MM.1S (cell line): ENCODE data around the gene STMN3.

Source experiments
- DNase-seq: peaks from one replicate; pipeline ENCODE4 v3.0.0-alpha.2; 2015
- H2AFZ ChIP-seq: fragments of 300-600 bp; sonication (generic); 2 replicates; pipeline ENCODE4 v1.6.0; 2016; ENCODE audit warnings: antibody characterized with exemption, low read length
- H3F3A ChIP-seq: fragments of 300-600 bp; sonication (generic); 2 replicates; pipeline ENCODE4 v1.6.1; 2016; ENCODE audit warnings: mild to moderate bottlenecking, antibody characterized with exemption, low read length, moderate library complexity, mixed read lengths; ENCODE audit not compliant: insufficient read depth
- H3K27ac ChIP-seq: fragments of 300-600 bp; sonication (generic); 2 replicates; pipeline ENCODE4 v1.5.1; 2016; ENCODE audit warnings: mild to moderate bottlenecking, low read length
- H3K27me3 ChIP-seq: fragments of 300-600 bp; sonication (generic); replicated peaks from 2 replicates; pipeline ENCODE4 v1.6.0; 2016; ENCODE audit warnings: low read length; ENCODE audit not compliant: insufficient read depth
- H3K36me3 ChIP-seq: fragments of 300-600 bp; sonication (generic); replicated peaks from 2 replicates; pipeline ENCODE4 v1.6.1; 2016; ENCODE audit warnings: mild to moderate bottlenecking, low read length, mixed read lengths; ENCODE audit not compliant: insufficient read depth
- H3K4me1 ChIP-seq: fragments of 300-600 bp; sonication (generic); 2 replicates; pipeline ENCODE4 v1.6.1; 2016; ENCODE audit warnings: low read length, mixed read lengths
- H3K4me2 ChIP-seq: fragments of 300-600 bp; sonication (generic); 2 replicates; pipeline ENCODE4 v1.6.0; 2016; ENCODE audit warnings: low read depth, low read length
- H3K4me3 ChIP-seq: fragments of 300-600 bp; sonication (generic); 2 replicates; pipeline ENCODE4 v1.5.1; 2016; ENCODE audit warnings: low read length, mixed read lengths
- H3K79me2 ChIP-seq: fragments of 300-600 bp; sonication (generic); 2 replicates; pipeline ENCODE4 v1.6.1; 2016; ENCODE audit warnings: mixed run types, low read length, mixed read lengths
- H3K9ac ChIP-seq: fragments of 300-600 bp; sonication (generic); 2 replicates; pipeline ENCODE4 v1.6.1; 2016; ENCODE audit warnings: low read length, mixed read lengths
- H3K9me2 ChIP-seq: fragments of 300-600 bp; sonication (generic); replicated peaks from 2 replicates; pipeline ENCODE4 v1.6.1; 2016; ENCODE audit warnings: mild to moderate bottlenecking, low read length, mixed read lengths; ENCODE audit not compliant: insufficient read depth
- H3K9me3 ChIP-seq: fragments of 300-600 bp; sonication (generic); replicated peaks from 2 replicates; pipeline ENCODE4 v1.6.1; 2016; ENCODE audit warnings: mild to moderate bottlenecking, low read length, mixed read lengths; ENCODE audit not compliant: insufficient read depth
- H4K20me1 ChIP-seq: fragments of 300-600 bp; sonication (generic); 2 replicates; pipeline ENCODE4 v1.6.1; 2016; ENCODE audit warnings: mild to moderate bottlenecking, low read length, moderate library complexity, mixed read lengths; ENCODE audit not compliant: insufficient read depth
- EZH2 ChIP-seq: fragments of 300-600 bp; sonication (generic); optimal IDR thresholded peaks from 2 replicates; pipeline ENCODE3; 2017; ENCODE audit warnings: low read depth, mild to moderate bottlenecking, antibody characterized with exemption, low read length, mixed read lengths
- EZH2phosphoT487 ChIP-seq: fragments of 300-600 bp; sonication (generic); IDR thresholded peaks from 2 replicates; pipeline ENCODE4 v1.6.1; 2018; ENCODE audit warnings: antibody characterized with exemption, low read length
- TF ChIP-seq, protein P1 (sequence below): fragments of 300-600 bp; sonication (generic); IDR thresholded peaks from 2 replicates; pipeline ENCODE4 v1.5.1; 2016; ENCODE audit warnings: antibody characterized with exemption, low read length, mixed read lengths

Gene STMN3

DNA sequence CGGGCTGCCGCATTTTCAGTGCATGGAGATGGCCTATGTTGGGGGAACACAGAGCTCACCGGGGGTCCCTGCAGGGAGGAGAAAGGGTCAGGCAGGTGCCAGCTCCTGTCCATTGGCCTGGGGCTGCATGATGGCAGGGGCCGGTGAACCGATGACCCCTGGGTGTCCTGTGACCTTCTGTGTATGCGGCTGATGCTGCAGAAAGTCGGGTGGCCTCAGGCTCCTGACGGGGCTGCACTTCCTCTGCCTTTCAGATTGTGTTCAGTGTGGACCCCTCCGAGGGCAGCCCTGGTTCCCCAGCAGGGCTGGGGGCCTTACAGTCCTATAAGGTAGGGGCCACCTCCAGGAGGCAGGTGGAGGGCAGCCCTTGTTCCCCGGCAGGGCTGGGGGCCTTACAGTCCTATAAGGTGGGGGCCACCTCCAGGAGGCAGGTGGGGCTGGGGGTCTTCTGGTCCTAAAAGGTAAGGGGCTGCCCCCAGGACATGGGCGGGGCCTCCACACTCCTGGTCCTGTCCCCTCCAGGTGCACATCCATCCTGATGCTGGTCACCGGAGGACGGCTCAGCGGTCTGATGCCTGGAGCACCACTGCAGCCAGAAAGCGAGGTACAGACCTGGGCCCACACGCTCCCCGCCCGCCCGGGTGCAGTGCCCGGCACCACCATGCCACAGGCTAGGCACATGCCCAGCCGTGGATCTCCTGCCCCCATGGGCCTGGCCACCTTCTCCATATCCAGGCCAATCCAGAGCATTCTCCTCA, 32.2 kb upstream of the STMN3 start:
- Histone ChIP-seq H3K9me2 (no peaks in the 10 kb centered on the region), H3F3A (no peaks in the 10 kb centered on the region), H3K4me3 (no peak overlapping the region), H3K27ac (no peak overlapping the region), H3K27me3 (no peaks in the 10 kb centered on the region), H3K79me2 (no peaks in the 10 kb centered on the region), H4K20me1 (no peaks in the 10 kb centered on the region), H3K4me1 (no peaks in the 10 kb centered on the region), H2AFZ (no peak overlapping the region), H3K4me2 (no peak overlapping the region), H3K9me3 (no peaks in the 10 kb centered on the region), H3K9ac (no peak overlapping the region), H3K36me3 (no peaks in the 10 kb centered on the region)
- no peak for TF ChIP-seq EZH2
- no peak for TF ChIP-seq EZH2phosphoT487
- TF ChIP-seq, protein P1, sequence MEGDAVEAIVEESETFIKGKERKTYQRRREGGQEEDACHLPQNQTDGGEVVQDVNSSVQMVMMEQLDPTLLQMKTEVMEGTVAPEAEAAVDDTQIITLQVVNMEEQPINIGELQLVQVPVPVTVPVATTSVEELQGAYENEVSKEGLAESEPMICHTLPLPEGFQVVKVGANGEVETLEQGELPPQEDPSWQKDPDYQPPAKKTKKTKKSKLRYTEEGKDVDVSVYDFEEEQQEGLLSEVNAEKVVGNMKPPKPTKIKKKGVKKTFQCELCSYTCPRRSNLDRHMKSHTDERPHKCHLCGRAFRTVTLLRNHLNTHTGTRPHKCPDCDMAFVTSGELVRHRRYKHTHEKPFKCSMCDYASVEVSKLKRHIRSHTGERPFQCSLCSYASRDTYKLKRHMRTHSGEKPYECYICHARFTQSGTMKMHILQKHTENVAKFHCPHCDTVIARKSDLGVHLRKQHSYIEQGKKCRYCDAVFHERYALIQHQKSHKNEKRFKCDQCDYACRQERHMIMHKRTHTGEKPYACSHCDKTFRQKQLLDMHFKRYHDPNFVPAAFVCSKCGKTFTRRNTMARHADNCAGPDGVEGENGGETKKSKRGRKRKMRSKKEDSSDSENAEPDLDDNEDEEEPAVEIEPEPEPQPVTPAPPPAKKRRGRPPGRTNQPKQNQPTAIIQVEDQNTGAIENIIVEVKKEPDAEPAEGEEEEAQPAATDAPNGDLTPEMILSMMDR = no peak
- no peak for DNase-seq

DNA sequence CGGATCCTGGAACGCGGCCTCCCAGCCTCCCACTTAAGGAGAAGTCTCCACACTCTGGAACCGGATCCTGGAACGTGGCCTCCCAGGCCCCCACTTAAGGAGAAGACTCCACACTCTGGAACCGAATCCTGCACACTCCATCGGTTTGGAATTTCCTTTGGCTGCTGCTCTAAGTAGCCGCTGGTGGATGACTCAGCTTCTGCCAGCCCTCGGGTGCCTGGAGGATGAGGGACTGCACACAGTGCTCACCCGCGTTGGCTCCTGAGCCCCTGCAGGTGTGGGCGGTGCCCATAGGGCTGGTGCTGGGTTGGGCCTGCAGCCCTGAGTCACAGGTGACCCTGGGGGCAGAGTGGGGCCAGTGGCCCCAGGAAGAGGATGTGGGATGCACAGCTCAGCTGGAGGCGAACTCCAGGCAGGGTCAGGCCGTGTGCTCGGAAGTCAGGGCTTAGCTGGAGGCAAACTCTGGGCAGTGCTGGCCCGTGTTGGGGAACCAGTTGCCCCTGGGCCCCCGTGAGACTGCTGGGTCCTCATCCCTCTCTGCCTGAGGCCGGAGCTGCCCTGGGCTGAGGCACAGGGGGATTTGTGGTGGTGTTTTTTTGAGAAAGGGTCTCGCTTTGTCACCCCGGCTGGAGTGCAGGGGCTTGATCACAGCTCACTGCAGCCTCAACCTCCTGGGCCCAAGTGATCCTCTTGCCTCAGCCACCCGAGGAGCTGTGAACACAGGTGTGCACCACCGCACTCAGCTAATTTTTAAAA, 29.3 kb upstream of the STMN3 start:
- Histone ChIP-seq H3K9me3 (no peaks in the 10 kb centered on the region), H4K20me1 (no peaks in the 10 kb centered on the region), H3K36me3 (no peaks in the 10 kb centered on the region), H3K27me3 (no peaks in the 10 kb centered on the region), H3K27ac (no peak overlapping the region), H2AFZ (no peak overlapping the region), H3F3A (no peaks in the 10 kb centered on the region), H3K4me3 (no peak overlapping the region), H3K4me1 (no peaks in the 10 kb centered on the region), H3K9ac (no peak overlapping the region), H3K9me2 (no peaks in the 10 kb centered on the region), H3K4me2 (no peak overlapping the region), H3K79me2 (no peaks in the 10 kb centered on the region)
- no peak for DNase-seq
- TF ChIP-seq, protein P1 = no peak
- TF ChIP-seq EZH2 (no peak), EZH2phosphoT487 (no peak)

DNA sequence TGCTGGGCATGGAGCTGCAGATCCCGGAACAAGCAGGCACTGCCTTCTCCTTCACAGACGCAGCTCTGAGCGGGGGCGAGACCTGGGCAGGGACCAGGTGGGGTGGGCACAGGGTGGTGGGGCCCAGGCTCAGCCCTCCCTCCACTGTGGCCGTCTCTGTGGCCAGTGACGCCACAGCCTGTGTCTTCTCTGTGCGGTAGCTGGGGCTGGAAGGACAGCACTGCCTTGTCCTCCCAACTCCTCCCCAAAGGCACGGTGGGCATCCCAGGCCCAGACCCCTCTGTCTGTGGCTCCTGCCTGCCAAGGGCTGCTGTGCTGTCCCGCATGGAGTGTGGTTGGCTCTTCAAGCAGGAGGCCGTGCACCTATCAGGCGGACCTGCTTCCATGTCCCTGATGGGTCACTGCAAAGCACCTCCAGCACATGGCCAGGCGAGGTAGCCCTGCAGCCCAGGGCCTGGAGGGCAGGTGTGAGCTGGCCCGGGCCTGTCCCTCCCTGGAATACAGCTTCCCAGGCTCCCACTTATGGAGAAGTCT, 28.5 kb upstream of the STMN3 start:
- no peaks in the 10 kb centered on the region for H3K9me3 ChIP-seq
- no peaks in the 10 kb centered on the region for H3K79me2 ChIP-seq
- H4K20me1 ChIP-seq = no peaks in the 10 kb centered on the region
- no peak overlapping the region for H3K9ac ChIP-seq
- H3K4me1 ChIP-seq = no peaks in the 10 kb centered on the region
- no peak for DNase-seq
- no peak overlapping the region for H3K4me2 ChIP-seq
- H3K9me2 ChIP-seq = no peaks in the 10 kb centered on the region
- TF ChIP-seq, protein P1 = no peak
- TF ChIP-seq EZH2phosphoT487 = no peak
- no peak for TF ChIP-seq EZH2
- H2AFZ ChIP-seq = no peak overlapping the region
- no peak overlapping the region for H3K4me3 ChIP-seq
- no peak overlapping the region for H3K27ac ChIP-seq
- H3F3A ChIP-seq = no peaks in the 10 kb centered on the region
- no peaks in the 10 kb centered on the region for H3K27me3 ChIP-seq
- H3K36me3 ChIP-seq = no peaks in the 10 kb centered on the region
